Erythroblast (primary cell): ENCODE data around the gene NFX1.
"Not testable (repeated sequence)": the region's sequence is repeated elsewhere in the genome, so short reads cannot be mapped to it uniquely, and the experiment has no call there.

Experiments
- DNase-seq, 2 experiments: peaks; one replicate each; lab custom pipeline; 2025; lab: John Stamatoyannopoulos, UW
- GATA1 ChIP-seq: IDR thresholded peaks from 2 replicates; pipeline ENCODE4 v1.6.1; 2011; ENCODE audit warnings: low read depth, mild to moderate bottlenecking, control low read depth, low read length, moderate library complexity
- POLR2A ChIP-seq: IDR thresholded peaks from 2 replicates; pipeline ENCODE4 v1.6.1; 2011; ENCODE audit warnings: mild to moderate bottlenecking, low read length

NFX1 gene

DNA sequence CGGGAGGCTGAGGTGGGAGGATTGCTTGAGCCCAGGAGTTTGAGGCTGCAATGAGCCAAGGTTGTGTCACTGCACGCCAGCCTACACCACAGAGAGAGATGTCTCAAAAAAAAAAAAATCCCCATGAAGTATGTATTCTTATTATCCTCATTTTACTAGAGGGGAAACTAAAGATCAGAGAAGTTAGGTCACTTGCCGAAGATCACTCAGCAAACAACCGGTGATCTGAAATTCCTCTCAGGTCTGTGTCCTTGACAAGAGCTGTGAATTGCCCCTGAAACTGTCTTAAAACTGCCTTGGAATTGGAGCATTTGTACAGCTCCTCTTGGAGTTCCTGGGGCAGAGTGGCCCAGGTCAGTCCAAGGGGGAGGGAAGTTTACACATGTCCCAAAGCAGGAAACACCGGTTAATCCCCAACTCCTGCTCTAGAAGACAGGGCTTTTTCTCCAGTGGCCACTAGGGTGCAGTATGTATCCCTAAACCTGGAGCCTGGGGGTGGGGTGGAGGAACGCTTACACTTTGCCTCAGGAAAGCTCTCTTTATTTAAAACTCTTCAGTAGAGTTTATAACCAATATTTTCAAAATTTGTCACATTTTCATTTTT is 84.4 kb downstream of the NFX1 start:
- DNase-seq = peak; percentile 79 to 85
- TF ChIP-seq GATA1 = no peak

DNA sequence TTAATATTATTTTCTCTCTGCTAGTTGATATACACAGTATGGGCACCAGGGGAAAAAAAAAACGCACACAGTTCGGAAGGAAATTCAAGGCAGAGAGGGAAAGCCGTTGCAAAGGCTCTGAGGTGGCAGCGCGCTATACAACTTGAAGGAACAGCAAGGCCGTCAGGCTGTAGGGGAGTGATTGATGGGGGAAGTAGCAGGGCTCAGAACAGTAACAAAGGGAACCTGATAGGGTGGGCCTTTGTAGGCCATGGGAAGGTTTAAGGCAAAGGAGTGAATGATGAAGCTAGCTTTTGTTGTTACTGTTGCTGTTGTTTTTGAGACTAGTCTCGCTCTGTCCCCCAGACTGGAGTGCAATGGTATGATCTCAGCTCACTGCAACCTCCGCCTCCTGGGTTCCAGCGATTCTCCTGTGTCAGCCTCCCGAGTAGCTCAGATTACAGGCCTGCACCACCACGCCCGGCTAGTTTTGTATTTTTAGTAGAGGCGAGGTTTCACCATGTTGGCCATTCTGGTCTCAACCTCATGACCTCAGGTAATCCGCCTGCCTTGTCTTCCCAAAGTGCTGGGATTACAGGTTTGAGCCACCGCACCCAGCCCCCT is 85.0 kb downstream of the NFX1 start:
- DNase-seq = peak in 1 of 2 experiments; percentile 30
- TF ChIP-seq POLR2A = no peak
- TF ChIP-seq GATA1 = no peak

GRCh38 chr9:33375841-33376321 is 85.6 kb downstream of the NFX1 start:
- no peak for TF ChIP-seq POLR2A
- TF ChIP-seq GATA1 = no peak
- DNase-seq = no peak

- no peak for DNase-seq
Observed at GRCh38 chr9:33377089-33377715, 86.9 kb downstream of the NFX1 start.

GRCh38 chr9:33378121-33378795 is 87.9 kb downstream of the NFX1 start:
- DNase-seq = no peak
- TF ChIP-seq GATA1 = no peak
- no peak for TF ChIP-seq POLR2A

More at GRCh38 chr9:33377089-33377715, 86.9 kb downstream of the NFX1 start:
- no peak for TF ChIP-seq GATA1
- TF ChIP-seq POLR2A = no peak

DNA sequence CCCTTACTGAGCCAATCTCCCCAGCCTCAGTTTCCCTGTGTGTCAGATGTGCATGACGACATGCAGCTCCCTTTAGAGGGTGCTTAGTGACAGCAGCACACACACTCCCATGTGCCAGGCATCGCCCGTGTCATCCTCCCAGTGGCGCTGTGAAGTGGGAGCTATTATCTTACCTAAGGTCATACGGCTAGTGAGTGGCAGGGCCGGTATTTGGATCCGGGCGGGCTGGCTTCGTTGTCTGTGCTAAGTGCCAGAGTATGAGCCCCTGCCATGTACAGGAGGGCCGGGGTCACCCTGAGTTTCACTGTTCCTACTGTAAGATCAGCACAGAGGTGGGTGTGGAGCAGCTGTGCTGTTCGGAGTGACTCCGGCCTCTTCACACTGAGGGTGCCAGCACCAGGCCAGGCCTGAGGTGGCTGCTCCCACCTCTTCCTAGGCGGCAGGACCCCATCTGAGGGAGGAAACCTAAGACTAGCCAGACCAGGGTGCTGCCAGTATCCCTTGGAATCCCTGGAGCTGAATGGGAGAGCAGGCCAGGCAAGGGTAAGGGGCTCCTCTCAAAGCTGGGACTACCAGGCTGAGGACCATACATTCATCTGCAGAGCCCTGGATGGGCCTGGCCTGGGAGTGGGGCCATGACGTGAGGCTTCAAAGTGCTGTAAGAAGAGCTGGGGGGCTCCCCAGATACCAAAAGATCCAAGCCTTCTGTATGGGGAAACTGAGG is 89.5 kb downstream of the NFX1 start:
- no peak for TF ChIP-seq GATA1
- no peak for TF ChIP-seq POLR2A
- DNase-seq = no peak

DNA sequence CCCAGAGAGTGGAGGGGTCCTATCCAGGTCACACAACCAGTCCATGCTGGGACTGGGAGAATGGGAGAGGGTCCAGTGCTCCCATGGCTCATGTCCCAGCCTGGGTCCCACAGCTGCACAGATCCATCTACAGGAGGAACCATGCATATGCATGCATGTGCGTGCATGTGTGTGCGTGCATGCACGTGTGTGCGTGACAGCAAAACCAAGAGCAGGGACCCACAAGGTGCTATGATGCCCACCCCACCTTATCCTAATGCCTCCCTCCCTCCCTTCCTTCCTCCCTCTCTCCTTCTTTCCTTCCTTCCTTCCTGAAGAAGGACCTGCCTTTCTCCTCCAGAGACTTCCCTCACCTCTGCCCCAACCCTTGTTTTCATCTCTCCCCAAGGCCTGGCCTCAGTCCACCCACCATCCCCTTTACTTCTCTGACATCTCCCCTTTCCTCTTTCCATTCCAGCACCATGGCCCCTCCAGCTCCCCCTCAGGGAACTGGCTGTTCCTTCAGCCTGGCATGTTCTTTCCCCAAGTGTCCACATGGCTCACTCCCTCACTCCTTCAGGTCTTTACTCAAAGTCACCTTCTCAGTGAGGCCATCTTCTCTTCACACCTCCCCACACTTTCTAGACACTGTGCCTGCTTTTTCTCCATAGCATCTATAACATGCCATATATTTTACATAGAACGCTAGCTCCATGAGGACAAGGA is 90.2 kb downstream of the NFX1 start:
- TF ChIP-seq GATA1 (no peak), POLR2A (no peak)
- DNase-seq = peak in 1 of 2 experiments; percentile 29

DNA sequence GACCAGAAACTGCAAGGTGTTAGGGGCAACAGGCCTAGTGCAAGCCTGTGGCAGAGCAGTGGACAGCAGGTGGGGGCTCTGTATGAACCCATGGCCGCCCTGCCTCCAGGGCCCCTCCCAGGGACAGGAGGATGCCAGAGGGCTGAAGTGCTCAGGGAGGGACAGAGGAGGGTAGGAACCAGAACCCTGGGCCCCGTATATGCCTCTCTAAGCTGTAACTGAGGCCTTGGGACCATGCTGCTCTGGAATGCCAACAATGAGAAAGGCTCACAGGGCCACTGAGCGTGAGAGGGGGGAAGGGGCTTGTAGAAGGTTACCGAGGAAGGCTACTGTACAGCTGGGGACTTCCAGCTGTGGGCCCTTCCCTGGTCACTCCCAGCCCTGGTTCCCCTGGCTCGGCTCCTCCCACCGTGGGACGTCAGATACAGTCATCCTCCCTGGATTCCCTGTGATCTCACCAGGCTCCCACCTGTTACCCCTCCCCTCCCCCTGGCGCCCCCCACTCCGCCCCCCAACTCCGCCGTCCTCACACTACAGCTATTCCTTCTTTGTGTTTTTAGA is 91.0 kb downstream of the NFX1 start:
- DNase-seq = no peak
- no peak for TF ChIP-seq GATA1
- TF ChIP-seq POLR2A = no peak

DNA sequence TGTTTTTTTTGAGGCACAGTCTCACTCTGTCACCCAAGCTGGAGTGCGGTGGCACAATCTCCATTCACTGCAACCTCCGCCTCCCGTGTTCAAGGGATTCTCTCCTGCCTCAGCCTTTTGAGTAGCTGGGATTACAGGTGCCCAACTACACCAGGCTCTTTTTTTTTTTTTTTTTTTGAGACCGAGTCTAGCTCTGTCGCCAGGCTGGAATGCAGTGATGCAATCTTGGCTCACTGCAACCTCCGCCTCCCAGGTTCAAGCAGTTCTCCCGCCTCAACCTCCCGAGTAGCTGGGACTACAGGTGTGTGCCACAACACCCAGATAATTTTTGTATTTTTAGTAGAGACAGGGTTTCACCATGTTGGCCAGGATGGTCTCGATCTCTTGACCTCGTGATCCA is 92.1 kb downstream of the NFX1 start:
- DNase-seq = not testable (repeated sequence)

DNA sequence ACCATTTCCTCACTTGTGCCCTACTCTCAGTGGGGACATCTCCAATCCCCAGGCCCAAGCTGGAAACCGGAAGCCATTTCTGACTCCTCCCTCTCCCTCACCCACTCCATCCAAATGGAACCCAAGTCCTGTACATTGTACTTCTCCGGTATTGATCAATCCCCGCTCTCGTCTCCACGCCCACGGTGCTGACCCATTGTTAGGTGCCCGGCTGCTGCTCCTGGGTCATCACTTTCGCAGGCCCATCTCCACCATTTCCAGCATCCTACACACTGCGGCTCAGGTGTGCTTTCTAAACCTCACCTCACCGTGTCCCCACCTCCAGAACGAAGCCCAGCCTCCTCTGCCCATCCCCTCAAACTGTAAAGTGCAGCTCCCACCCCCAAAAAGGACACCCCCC is 93.1 kb downstream of the NFX1 start:
- DNase-seq = not testable (repeated sequence)

DNA sequence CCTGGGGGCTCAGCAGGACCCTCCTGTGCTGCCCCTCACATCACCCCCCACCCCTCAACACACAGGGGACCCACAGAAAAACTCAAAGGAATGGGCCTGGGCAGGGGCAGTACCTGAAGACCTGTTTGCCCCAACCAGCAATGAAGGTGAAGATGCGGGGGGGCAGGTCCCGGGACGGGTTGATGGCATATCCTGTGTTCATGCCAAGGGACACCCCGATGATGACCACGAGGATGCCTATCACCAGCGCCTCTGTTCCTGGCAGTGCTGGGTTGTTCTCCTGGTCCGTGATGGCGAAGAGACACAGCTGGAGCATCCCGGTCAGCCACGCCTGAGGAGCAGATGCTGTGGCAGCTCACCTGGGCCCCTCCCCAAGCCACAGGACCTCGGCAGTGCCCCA is 95.2 kb downstream of the NFX1 start:
- DNase-seq = not testable (repeated sequence)

DNA sequence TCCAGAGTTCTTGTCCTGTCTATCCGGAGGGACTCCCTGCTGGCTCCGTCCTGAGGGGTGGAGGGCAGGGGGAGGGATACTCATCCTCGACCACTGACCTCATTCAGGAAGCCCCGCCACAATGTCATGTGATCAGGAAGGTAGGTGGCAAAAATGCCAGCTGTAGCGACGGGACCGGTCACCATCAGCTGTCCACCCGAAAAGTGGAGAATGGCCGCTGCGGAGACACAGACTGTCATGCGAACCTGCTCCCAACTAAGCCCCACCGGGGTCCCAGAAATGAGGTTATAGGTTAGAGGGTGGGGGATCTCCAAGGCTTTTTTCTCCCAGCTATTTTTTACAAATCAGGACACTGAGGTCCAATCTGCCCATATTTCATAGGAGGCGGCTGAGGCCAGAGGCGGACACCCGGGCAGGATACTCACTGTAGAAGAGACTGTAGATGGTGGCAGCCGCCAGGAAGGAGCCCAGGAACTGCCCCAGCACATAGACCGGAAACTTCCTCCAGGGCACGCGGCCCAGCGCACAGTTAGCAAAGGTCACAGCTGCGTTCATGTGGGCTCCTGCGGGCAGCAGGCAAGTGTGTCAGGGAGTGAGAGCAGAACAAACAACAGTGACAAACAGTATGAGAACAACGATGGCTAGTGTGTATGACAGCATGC is 95.8 kb downstream of the NFX1 start:
- not testable (repeated sequence) for DNase-seq

DNA sequence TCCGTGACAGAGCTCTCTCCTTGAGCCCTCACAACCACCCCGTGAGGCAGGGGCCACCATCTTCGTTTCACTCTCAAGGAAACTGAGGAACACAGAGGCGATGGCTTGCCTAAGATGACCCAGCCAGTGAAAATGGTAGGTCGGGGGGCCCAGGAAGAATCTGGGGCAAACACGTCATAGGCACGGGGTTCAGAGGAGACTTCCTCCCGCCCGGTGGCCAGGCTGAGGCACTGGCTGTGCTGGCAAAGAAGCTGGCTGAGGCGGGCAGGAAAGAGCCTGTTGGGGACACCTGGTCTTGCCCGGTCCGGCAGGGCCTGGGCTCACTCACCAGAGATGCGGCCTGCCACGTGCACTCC is 96.3 kb downstream of the NFX1 start:
- DNase-seq = not testable (repeated sequence)

GRCh38 chr9:33386998-33387397 is 96.7 kb downstream of the NFX1 start:
- not testable (repeated sequence) for DNase-seq
